ENCODE results near the gene SYT4. TPM values are rescaled to one million over a fixed set of nuclear protein-coding genes. Genes with fewer than 3 reads are reported as not detected.

Gene SYT4
- total and polyA plus RNA-seq, 2 of the 4 experiments (the other 2 are of a cell fraction), result not detected

GRCh38 chr18:43248610-43249249 is 28.6 kb downstream of the SYT4 start:
- Histone ChIP-seq H4K8ac (ENCODE audit: low read depth in 2 of 2, low read length in 2 of 2) (no peak overlapping the region), H3K27me3 (ENCODE audit: control insufficient read depth, insufficient read depth, low read length) (no peaks in the 10 kb centered on the region), H3K36me3 (ENCODE audit: control insufficient read depth, insufficient read depth, low read length) (no peaks in the 10 kb centered on the region), H3K18ac (ENCODE audit: low read depth, low read length) (no peak overlapping the region), H3K4me1 (ENCODE audit: control insufficient read depth, insufficient read depth, low read length) (no peaks in the 10 kb centered on the region), H3K9me1 (ENCODE audit: insufficient read depth, low read length) (no peaks in the 10 kb centered on the region), H3K56ac (ENCODE audit: extremely low read depth, insufficient read depth, low read length) (no peak overlapping the region), H3K79me1 (ENCODE audit: low read depth in 1 of 2, low read length in 2 of 2) (no peaks in the 10 kb centered on the region), H3K9me3 (ENCODE audit: control insufficient read depth, insufficient read depth, low read length) (peaks cover 2% of the 10 kb centered on the region; the same call in 1 of the 2 replicates), H3K27ac (ENCODE audit: insufficient read depth, low read length) (no peak overlapping the region), H3K14ac (replicated peaks; ENCODE audit: low read depth, low read length) (no peak overlapping the region), H2AFZ (replicated peaks; ENCODE audit: low read length, poor library complexity) (no peak overlapping the region), H3K9ac (ENCODE audit: low read depth, low read length) (no peak overlapping the region), H4K91ac (ENCODE audit: insufficient read depth, low read depth, low read length) (no peak overlapping the region), H3K4ac (ENCODE audit: low read depth, low read length) (no peak overlapping the region), H3K4me2 (ENCODE audit: low read depth, low read length) (no peak overlapping the region), H2BK15ac (ENCODE audit: low read depth, low read length) (no peak overlapping the region), H4K20me1 (ENCODE audit: insufficient read depth, low read length) (no peaks in the 10 kb centered on the region), H2AK5ac (ENCODE audit: low read depth, low read length) (no peak overlapping the region), H3K23ac (ENCODE audit: low read depth, low read length) (no peak overlapping the region), H2BK20ac (ENCODE audit: low read depth, low read length) (no peak overlapping the region), H2AK9ac (replicated peaks; ENCODE audit: low read depth, low read length, poor library complexity) (no peak overlapping the region), H2BK5ac (ENCODE audit: low read depth, low read length, poor library complexity, severe bottlenecking) (no peak overlapping the region), H3K4me3 (ENCODE audit: insufficient read depth, low read depth, low read length) (no peak overlapping the region), H2BK120ac (ENCODE audit: low read depth, low read length) (no peak overlapping the region), H4K5ac (ENCODE audit: low read depth, low read length) (no peak overlapping the region)
- ChIA-PET POLR2A (ENCODE audit: unreplicated experiment) (no interaction called here), CTCF (no interaction called here)
- in situ Hi-C loops (cut with MboI; ENCODE audit: low sequenced_read_pairs) (no loop called here), dilution Hi-C loops (cut with HindIII; ENCODE audit: low sequenced_read_pairs, unreplicated experiment) (no loop called here), intact Hi-C loops (cut with micrococcal nuclease) (no loop called here)
- TF ChIP-seq CHD1 (IDR thresholded peaks at IDR 0.05; ENCODE audit: low read depth, low read length) (no peak), MXI1 (IDR thresholded peaks at IDR 0.05; ENCODE audit: borderline replicate concordance, low read depth, low read length) (no peak), NFE2L2 (IDR thresholded peaks at IDR 0.05; ENCODE audit: low read depth, low read length) (no peak), ELK1 (IDR thresholded peaks at IDR 0.05; ENCODE audit: borderline replicate concordance, low read depth, low read length) (no peak), RCOR1 (IDR thresholded peaks at IDR 0.05; ENCODE audit: insufficient replicate concordance, low read length) (no peak), CEBPB (IDR thresholded peaks at IDR 0.05; ENCODE audit: low read depth, low read length) (no peak), SMC3 (IDR thresholded peaks at IDR 0.05; ENCODE audit: low read depth, low read length) (no peak), USF2 (IDR thresholded peaks at IDR 0.05; ENCODE audit: low read depth, low read length) (no peak), FOS (IDR thresholded peaks at IDR 0.05; ENCODE audit: low read depth, low read length) (no peak), BHLHE40 (IDR thresholded peaks at IDR 0.05; ENCODE audit: low read depth, low read length) (no peak), RAD21 (IDR thresholded peaks at IDR 0.05; ENCODE audit: low read length) (no peak), RFX5 (IDR thresholded peaks at IDR 0.05; ENCODE audit: low read depth, low read length) (no peak), MAFK (IDR thresholded peaks at IDR 0.05; ENCODE audit: low read depth, low read length) (no peak), CTCF (conservative IDR thresholded peaks at IDR 0.05; ENCODE audit: low read depth, low read length) (no peak), POLR2A (IDR thresholded peaks at IDR 0.05; ENCODE audit: low read depth, low read length) (no peak), MAZ (IDR thresholded peaks at IDR 0.05; ENCODE audit: borderline replicate concordance, low read depth, low read length) (no peak)
- DNase-seq, result no peak
- no TSS peak for BruUV-seq (replicated peaks)
- WGBS, 2 experiments (ENCODE audit: extremely low coverage in 2 of 2, insufficient read length in 1 of 2), result no CpG with 5 or more reads among the region's 1 CpG
- ATAC-seq (ENCODE audit: low read depth), result no peak
